OCI-LY3 (cell line): ENCODE data around the gene ANO8.

Experiments used
- EZH2phosphoT487 ChIP-seq: fragments of 200-600 bp; shearing (Covaris generic); IDR thresholded peaks from 2 replicates; pipeline ENCODE4 v1.6.1; 2018; ENCODE audit warnings: antibody characterized with exemption, mixed run types, low read depth
- TF ChIP-seq, protein P1 (sequence below): fragments of 200-600, 300-600 bp; sonication (generic); IDR thresholded peaks from 2 replicates; pipeline ENCODE4 v1.5.1; 2014; ENCODE audit warnings: antibody characterized with exemption, low read length, low read depth

DNA sequence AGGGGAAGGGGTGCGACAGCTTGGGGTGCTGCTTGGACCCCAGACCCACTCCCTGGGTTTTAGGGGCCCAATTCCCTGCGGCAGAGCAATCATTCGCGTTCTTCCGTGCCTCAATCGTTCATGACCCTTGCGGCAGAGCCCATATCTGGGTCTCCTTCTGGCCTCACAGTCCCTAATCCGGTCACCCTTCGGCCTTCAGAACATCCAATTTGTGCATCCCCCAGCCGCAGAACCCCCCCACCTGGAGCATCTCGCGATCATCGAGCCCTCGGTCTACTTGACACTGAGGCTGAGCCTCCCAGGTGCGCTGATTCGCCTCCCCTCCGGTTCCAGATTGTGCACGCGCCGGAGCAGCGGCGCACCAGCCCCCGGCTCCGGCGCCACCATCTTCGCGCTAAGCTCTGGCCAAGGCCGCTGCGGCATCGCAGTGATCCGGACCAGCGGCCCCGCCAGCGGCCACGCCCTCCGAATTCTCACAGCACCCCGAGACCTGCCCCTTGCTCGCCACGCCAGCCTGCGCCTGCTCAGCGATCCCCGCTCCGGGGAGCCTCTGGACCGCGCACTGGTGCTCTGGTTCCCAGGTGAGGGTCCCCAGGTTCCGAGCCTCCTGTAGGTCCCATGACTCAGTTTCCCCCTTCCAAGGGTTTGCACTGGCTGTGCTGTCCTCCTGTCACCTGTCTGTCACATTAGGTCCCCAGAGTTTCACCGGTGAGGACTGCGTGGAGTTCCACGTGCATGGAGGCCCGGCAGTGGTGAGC lies 3.2 kb upstream of the ANO8 start:
- TF ChIP-seq, protein P1, sequence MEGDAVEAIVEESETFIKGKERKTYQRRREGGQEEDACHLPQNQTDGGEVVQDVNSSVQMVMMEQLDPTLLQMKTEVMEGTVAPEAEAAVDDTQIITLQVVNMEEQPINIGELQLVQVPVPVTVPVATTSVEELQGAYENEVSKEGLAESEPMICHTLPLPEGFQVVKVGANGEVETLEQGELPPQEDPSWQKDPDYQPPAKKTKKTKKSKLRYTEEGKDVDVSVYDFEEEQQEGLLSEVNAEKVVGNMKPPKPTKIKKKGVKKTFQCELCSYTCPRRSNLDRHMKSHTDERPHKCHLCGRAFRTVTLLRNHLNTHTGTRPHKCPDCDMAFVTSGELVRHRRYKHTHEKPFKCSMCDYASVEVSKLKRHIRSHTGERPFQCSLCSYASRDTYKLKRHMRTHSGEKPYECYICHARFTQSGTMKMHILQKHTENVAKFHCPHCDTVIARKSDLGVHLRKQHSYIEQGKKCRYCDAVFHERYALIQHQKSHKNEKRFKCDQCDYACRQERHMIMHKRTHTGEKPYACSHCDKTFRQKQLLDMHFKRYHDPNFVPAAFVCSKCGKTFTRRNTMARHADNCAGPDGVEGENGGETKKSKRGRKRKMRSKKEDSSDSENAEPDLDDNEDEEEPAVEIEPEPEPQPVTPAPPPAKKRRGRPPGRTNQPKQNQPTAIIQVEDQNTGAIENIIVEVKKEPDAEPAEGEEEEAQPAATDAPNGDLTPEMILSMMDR = no peak
- no peak for TF ChIP-seq EZH2phosphoT487
